Measurements from ENCODE around the gene LRP1.

Gene LRP1

GRCh38 chr12:57235017-57235727, 106.9 kb downstream of the LRP1 start:
- H3K27me3 ChIP-seq (ENCODE audit: insufficient read depth, poor library complexity, severe bottlenecking), result no peaks in the 10 kb centered on the region
- no peak for DNase-seq (ENCODE audit: low read depth in 1 of 2, low spot score in 1 of 2)
- H3K4me3 ChIP-seq (replicated peaks; ENCODE audit: insufficient read depth, low read length), result no peak overlapping the region
- TF ChIP-seq POLR2AphosphoS5 (IDR thresholded peaks at IDR 0.05; ENCODE audit: low read depth), result peak; percentile 47
- no peak for TF ChIP-seq GABPA (IDR thresholded peaks at IDR 0.05; ENCODE audit: low read depth)
- no peak overlapping the region for H3K27ac ChIP-seq (replicated peaks)

- no peak for DNase-seq (ENCODE audit: low read depth in 1 of 2, low spot score in 1 of 2)
- TF ChIP-seq CTCF (IDR thresholded peaks at IDR 0.05; ENCODE audit: insufficient read depth, low read length), result no peak
- TF ChIP-seq POLR2AphosphoS5 (IDR thresholded peaks at IDR 0.05; ENCODE audit: low read depth), result no peak
- TF ChIP-seq SPI1 (IDR thresholded peaks at IDR 0.05; ENCODE audit: borderline replicate concordance, low read depth), result no peak
- TF ChIP-seq REST (IDR thresholded peaks at IDR 0.05; ENCODE audit: insufficient replicate concordance, low read depth), result no peak
- no peak for TF ChIP-seq GABPA (IDR thresholded peaks at IDR 0.05; ENCODE audit: low read depth)
- Histone ChIP-seq H3K27ac (replicated peaks) (no peak overlapping the region), H3K4me3 (replicated peaks; ENCODE audit: insufficient read depth, low read length) (no peak overlapping the region), H3K27me3 (ENCODE audit: insufficient read depth, poor library complexity, severe bottlenecking) (peaks cover 2% of the 10 kb centered on the region)
Measured at GRCh38 chr12:57235728-57236131, 107.4 kb downstream of the LRP1 start.

GRCh38 chr12:57236201-57236924, 108.1 kb downstream of the LRP1 start:
- peaks cover 8% of the 10 kb centered on the region for H3K27me3 ChIP-seq (ENCODE audit: insufficient read depth, poor library complexity, severe bottlenecking)
- DNase-seq (ENCODE audit: low read depth in 1 of 2, low spot score in 1 of 2), result no peak

More at GRCh38 chr12:57236201-57236924, 108.1 kb downstream of the LRP1 start:
- Histone ChIP-seq H3K4me3 (replicated peaks; ENCODE audit: insufficient read depth, low read length) (no peak overlapping the region), H3K27ac (replicated peaks) (no peak overlapping the region)
- no peak for TF ChIP-seq CTCF (IDR thresholded peaks at IDR 0.05; ENCODE audit: insufficient read depth, low read length)
- TF ChIP-seq GABPA (IDR thresholded peaks at IDR 0.05; ENCODE audit: low read depth), result no peak
- TF ChIP-seq SPI1 (IDR thresholded peaks at IDR 0.05; ENCODE audit: borderline replicate concordance, low read depth), result no peak
- TF ChIP-seq REST (IDR thresholded peaks at IDR 0.05; ENCODE audit: insufficient replicate concordance, low read depth), result no peak
- TF ChIP-seq POLR2AphosphoS5 (IDR thresholded peaks at IDR 0.05; ENCODE audit: low read depth), result peak; percentile 24; the same call in 1 of the 2 replicates
